ENCODE results near the gene LAMB3. TPM values are rescaled to one million over a fixed set of nuclear protein-coding genes. Genes with fewer than 3 reads are reported as not detected.

The LAMB3 gene
- total RNA-seq, 4 donors from 2014 or later: 0.17 to 1.0 (median 0.52) TPM

GRCh38 chr1:209686322-209686721, 34.1 kb upstream of the LAMB3 start:
- 75% methylated on average over 4 of the region's 4 CpGs for WGBS

GRCh38 chr1:209685821-209686220, 33.6 kb upstream of the LAMB3 start:
- 85% methylated on average over 4 of the region's 4 CpGs for WGBS
- intact Hi-C loops (cut with DNase I): loop anchor here (5.0 kb wide), 1 partner anchor 54 kb away; no protein-coding TSS in a partner anchor

More at GRCh38 chr1:209686322-209686721, 34.1 kb upstream of the LAMB3 start:
- DNase-seq (ENCODE audit: extremely low spot score): no peak
- intact Hi-C loops (cut with DNase I): loop anchor here (5.0 kb wide), 1 partner anchor 54 kb away; no protein-coding TSS in a partner anchor
- Histone ChIP-seq H3K9me3 (no peaks in the 10 kb centered on the region), H3K36me3 (no peaks in the 10 kb centered on the region), H3K4me3 (no peak overlapping the region), H3K27ac (replicated peaks in 1 of 4) (no peak overlapping the region), H3K27me3 (no peaks in the 10 kb centered on the region), H3K4me1 (peaks cover 0 to 5% (median 0%) of the 10 kb centered on the region in 4 donors)
- TF ChIP-seq CTCF (IDR thresholded peaks at IDR 0.05) (no peak), POLR2AphosphoS5 (IDR thresholded peaks at IDR 0.05) (no peak), POLR2A (IDR thresholded peaks at IDR 0.05; ENCODE audit: low read depth) (no peak), EP300 (IDR thresholded peaks at IDR 0.05) (no peak)

DNA sequence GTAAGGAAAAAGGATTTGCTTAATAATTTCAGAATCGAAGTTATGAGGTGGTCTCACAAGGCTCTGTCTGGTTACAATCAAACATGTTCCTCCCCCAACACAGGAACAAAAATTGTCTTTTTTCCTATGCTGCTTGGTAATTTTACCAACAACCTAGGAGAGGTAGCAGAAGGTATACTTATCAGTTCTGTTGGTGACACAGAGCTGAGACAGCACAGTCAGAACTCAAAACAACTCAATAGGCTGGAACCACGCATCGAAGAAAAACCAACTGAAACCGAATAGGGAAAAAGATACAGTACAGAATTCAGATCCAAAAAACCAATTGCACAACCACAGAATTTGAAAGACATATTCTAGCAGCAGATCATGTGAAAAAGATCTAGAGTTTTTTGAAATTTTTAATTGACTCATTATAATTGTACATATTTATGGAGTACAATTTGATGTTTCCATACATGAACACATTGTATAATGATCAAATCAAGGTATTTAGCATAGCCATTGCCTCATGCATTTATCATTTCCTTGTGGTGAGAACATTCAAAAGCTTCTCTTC, 26.8 kb upstream of the LAMB3 start:
- H3K9me3 ChIP-seq: no peaks in the 10 kb centered on the region
- no peak for TF ChIP-seq CTCF (IDR thresholded peaks at IDR 0.05)
- no peak for TF ChIP-seq POLR2A (IDR thresholded peaks at IDR 0.05; ENCODE audit: low read depth)
- no peak for TF ChIP-seq EP300 (IDR thresholded peaks at IDR 0.05)
- TF ChIP-seq POLR2AphosphoS5 (IDR thresholded peaks at IDR 0.05): no peak
- H3K27ac ChIP-seq (replicated peaks in 1 of 4): no peak overlapping the region
- H3K4me3 ChIP-seq: no peak overlapping the region
- peaks cover 20 to 27% (median 23%) of the 10 kb centered on the region in 4 donors for H3K4me1 ChIP-seq
- intact Hi-C loops (cut with DNase I): no loop called here
- no peaks in the 10 kb centered on the region for H3K36me3 ChIP-seq
- DNase-seq (ENCODE audit: extremely low spot score): no peak
- 99% methylated on average over 4 of the region's 4 CpGs for WGBS
- no peaks in the 10 kb centered on the region for H3K27me3 ChIP-seq

More at GRCh38 chr1:209685821-209686220, 33.6 kb upstream of the LAMB3 start:
- peaks cover 0 to 5% (median 0%) of the 10 kb centered on the region in 4 donors for H3K4me1 ChIP-seq
- H3K4me3 ChIP-seq: no peak overlapping the region
- no peaks in the 10 kb centered on the region for H3K36me3 ChIP-seq
- H3K27ac ChIP-seq (replicated peaks in 1 of 4): no peak overlapping the region
- TF ChIP-seq POLR2AphosphoS5 (IDR thresholded peaks at IDR 0.05) (no peak), CTCF (IDR thresholded peaks at IDR 0.05) (no peak), POLR2A (IDR thresholded peaks at IDR 0.05; ENCODE audit: low read depth) (no peak), EP300 (IDR thresholded peaks at IDR 0.05) (no peak)
- H3K9me3 ChIP-seq: no peaks in the 10 kb centered on the region
- no peaks in the 10 kb centered on the region for H3K27me3 ChIP-seq
- DNase-seq (ENCODE audit: extremely low spot score): no peak

- H3K36me3 ChIP-seq: no peaks in the 10 kb centered on the region
- peak overlapping the region; percentile 32 to 63 (median 57) for H3K27ac ChIP-seq (replicated peaks in 1 of 4)
- no peaks in the 10 kb centered on the region for H3K27me3 ChIP-seq
- DNase-seq (ENCODE audit: extremely low spot score): no peak
- 5% methylated on average over 7 of the region's 34 CpGs for WGBS
- H3K9me3 ChIP-seq: no peaks in the 10 kb centered on the region
- H3K4me1 ChIP-seq: peaks cover 30 to 39% (median 32%) of the 10 kb centered on the region in 4 donors
- H3K4me3 ChIP-seq: peak overlapping the region; percentile 50 to 66 (median 55)
- TF ChIP-seq EP300 (IDR thresholded peaks at IDR 0.05) (no peak), CTCF (IDR thresholded peaks at IDR 0.05) (no peak), POLR2AphosphoS5 (IDR thresholded peaks at IDR 0.05) (no peak), POLR2A (IDR thresholded peaks at IDR 0.05; ENCODE audit: low read depth) (no peak)
- intact Hi-C loops (cut with DNase I): no loop called here
These were observed 23.4 kb upstream of the LAMB3 start for GRCh38 chr1:209675565-209676154.
